Testis (tissue), 3 donors: Measurements from ENCODE around the gene TUB. TPM values are rescaled to one million over a fixed set of nuclear protein-coding genes. Genes with fewer than 3 reads are reported as not detected.
A peak's percentile ranks its signal among the peaks of the same experiment; 100 is the strongest.

Source experiments
- DNase-seq: peaks from one replicate; pipeline ENCODE4 v3.0.0-alpha.2; 2019
- H3K27ac ChIP-seq, 2 donors: fragments of 200-600 bp; sonication (generic); one replicate each; pipeline ENCODE4 v1.5.1; 2019
- H3K27me3 ChIP-seq: fragments of 200-600 bp; sonication (generic); one replicate; pipeline ENCODE4 v1.5.1; 2019
- H3K36me3 ChIP-seq: fragments of 200-600 bp; sonication (generic); one replicate; pipeline ENCODE4 v1.5.1; 2017; ENCODE audit warnings: low read depth; ENCODE audit errors: missing control alignments
- H3K4me1 ChIP-seq: fragments of 200-600 bp; sonication (generic); one replicate; pipeline ENCODE4 v1.5.1; 2019
- H3K4me3 ChIP-seq, 2 donors: fragments of 200-600 bp; sonication (generic); one replicate each; pipeline ENCODE4 v1.5.1; 2017 to 2019
- H3K9me3 ChIP-seq: fragments of 200-600 bp; sonication (generic); one replicate; pipeline ENCODE4 v1.5.1; 2017
- POLR2A ChIP-seq: fragments of 450-650 bp; IDR thresholded peaks from one replicate; pipeline ENCODE4 v1.6.1; 2017; ENCODE audit warnings: antibody characterized with exemption, mild to moderate bottlenecking, moderate library complexity
- WGBS, 2 donors: methylation state at CpG; one replicate each; pipeline ENCODE4 v1.1.5; 2018; 5-methylcytosine and 5-hydroxymethylcytosine counted together
- intact Hi-C: fragments of 100-400 bp; cut with DNase I; formaldehyde crosslinking; loops from one replicate; pipeline ENCODE4 v1.15.1; 2023; ENCODE audit warnings: low total_unique reads
- polyA plus RNA-seq: library from polyadenylated mRNA; stranded (reverse); fragments of 350-450 nt; fragmentation: Illumina TruSeq; extraction: RNeasy Lipid Tissue Mini Kit (QIAGEN cat#74804); gene quantifications from one replicate; pipeline ENCODE4 v1.2.3, GENCODE V29; 2014; ENCODE audit warnings: low read depth, low replicate concordance; ENCODE audit not compliant: insufficient read depth
- total RNA-seq, 2 donors: library from RNA; depleted of rRNA; stranded (reverse); fragments of >200 nt; gene quantifications; one replicate each; pipeline ENCODE4 v1.2.3, GENCODE V29; 2016
- TF ChIP-seq, protein P1 (sequence below), 3 experiments: fragments of 450-650 bp in 2 of 3; fragments of 200-600 bp in 1 of 3; sonication (generic) in 1 of 3; IDR thresholded peaks; one replicate each; pipeline ENCODE4 v1.5.1; 2016 to 2019; ENCODE audit warnings: antibody characterized with exemption in 3 of 3, mild to moderate bottlenecking in 2 of 3, moderate library complexity in 1 of 3

The TUB gene
- total and polyA plus RNA-seq, 3 donors from 2014 or later, result 8.9 to 16.5 (median 15.6) TPM

DNA sequence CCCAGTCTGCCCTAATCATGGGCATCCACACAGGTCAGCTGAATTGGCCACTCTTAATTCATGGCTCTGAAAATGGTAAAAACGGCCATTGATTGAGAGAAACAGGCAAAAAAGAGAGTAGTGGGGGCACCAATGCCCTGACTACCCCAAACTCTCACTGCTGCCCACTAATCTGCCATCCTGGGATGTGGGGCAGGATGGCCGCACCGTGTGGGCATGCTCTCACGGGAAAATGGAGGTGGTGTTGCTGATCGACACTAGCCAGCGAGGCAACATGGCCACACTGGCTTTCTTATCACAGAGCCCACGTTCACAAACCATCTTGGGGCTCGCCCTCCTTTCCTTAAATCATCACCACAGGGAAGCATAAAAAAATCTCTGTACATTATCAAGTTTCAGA, 11.2 kb upstream of the TUB start:
- TF ChIP-seq, protein P1, sequence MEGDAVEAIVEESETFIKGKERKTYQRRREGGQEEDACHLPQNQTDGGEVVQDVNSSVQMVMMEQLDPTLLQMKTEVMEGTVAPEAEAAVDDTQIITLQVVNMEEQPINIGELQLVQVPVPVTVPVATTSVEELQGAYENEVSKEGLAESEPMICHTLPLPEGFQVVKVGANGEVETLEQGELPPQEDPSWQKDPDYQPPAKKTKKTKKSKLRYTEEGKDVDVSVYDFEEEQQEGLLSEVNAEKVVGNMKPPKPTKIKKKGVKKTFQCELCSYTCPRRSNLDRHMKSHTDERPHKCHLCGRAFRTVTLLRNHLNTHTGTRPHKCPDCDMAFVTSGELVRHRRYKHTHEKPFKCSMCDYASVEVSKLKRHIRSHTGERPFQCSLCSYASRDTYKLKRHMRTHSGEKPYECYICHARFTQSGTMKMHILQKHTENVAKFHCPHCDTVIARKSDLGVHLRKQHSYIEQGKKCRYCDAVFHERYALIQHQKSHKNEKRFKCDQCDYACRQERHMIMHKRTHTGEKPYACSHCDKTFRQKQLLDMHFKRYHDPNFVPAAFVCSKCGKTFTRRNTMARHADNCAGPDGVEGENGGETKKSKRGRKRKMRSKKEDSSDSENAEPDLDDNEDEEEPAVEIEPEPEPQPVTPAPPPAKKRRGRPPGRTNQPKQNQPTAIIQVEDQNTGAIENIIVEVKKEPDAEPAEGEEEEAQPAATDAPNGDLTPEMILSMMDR (IDR thresholded peaks at IDR 0.05), result no peak
- TF ChIP-seq POLR2A, result no peak
- Histone ChIP-seq H3K36me3 (no peaks in the 10 kb centered on the region), H3K4me3 (no peak overlapping the region), H3K27me3 (no peaks in the 10 kb centered on the region), H3K4me1 (peaks cover 20% of the 10 kb centered on the region), H3K27ac (no peak overlapping the region), H3K9me3 (no peaks in the 10 kb centered on the region)
- no peak for DNase-seq
- 87 to 90% methylated on average over 8 of the region's 8 CpGs for WGBS, 2 donors
- intact Hi-C loops, result loop anchor here (5.0 kb wide), 1 partner anchor 47 kb away; no protein-coding TSS in a partner anchor

DNA sequence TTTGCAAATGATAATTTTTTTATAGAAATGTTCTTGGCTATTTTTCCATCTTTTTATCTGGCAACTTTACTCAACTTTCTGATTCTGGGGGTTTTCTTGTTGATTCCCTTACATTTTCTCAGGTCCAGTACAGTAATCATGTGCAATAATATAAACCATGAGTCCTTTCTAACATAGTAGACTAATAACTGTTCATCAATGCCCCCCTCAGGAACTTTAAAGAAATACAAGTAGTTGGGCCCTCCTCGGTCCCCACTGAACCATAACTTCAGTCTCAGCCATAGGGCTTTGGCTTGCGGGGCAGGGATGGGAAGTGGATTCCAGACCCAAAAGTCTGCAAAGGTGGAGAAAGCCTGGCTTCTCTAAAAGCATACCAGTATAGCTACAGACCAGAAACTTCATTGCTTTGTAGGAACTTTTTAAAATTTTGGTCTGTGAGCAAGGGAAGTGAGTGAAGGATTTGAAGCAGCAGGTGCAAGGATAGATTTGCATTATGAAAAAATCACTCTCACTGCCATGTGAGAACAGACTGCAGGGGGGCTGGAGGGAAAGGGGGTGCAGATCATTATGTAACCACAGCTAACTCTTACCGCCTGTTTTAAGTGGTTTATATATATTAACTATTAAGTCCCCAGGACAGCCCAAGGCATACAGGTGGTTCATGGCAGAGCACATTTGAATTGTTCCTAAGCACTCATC, 10.4 kb upstream of the TUB start:
- Histone ChIP-seq H3K4me1 (peaks cover 20% of the 10 kb centered on the region), H3K36me3 (no peaks in the 10 kb centered on the region), H3K27ac (no peak overlapping the region), H3K9me3 (no peaks in the 10 kb centered on the region), H3K4me3 (no peak overlapping the region), H3K27me3 (no peaks in the 10 kb centered on the region)
- intact Hi-C loops, result loop anchor here (5.0 kb wide), 1 partner anchor 48 kb away; no protein-coding TSS in a partner anchor
- DNase-seq, result no peak
- 45 to 47% methylated on average over 3 of the region's 3 CpGs for WGBS, 2 donors
- no peak for TF ChIP-seq POLR2A
- TF ChIP-seq, protein P1 (IDR thresholded peaks at IDR 0.05), result peak; percentile 38 to 57 (median 43)

DNA sequence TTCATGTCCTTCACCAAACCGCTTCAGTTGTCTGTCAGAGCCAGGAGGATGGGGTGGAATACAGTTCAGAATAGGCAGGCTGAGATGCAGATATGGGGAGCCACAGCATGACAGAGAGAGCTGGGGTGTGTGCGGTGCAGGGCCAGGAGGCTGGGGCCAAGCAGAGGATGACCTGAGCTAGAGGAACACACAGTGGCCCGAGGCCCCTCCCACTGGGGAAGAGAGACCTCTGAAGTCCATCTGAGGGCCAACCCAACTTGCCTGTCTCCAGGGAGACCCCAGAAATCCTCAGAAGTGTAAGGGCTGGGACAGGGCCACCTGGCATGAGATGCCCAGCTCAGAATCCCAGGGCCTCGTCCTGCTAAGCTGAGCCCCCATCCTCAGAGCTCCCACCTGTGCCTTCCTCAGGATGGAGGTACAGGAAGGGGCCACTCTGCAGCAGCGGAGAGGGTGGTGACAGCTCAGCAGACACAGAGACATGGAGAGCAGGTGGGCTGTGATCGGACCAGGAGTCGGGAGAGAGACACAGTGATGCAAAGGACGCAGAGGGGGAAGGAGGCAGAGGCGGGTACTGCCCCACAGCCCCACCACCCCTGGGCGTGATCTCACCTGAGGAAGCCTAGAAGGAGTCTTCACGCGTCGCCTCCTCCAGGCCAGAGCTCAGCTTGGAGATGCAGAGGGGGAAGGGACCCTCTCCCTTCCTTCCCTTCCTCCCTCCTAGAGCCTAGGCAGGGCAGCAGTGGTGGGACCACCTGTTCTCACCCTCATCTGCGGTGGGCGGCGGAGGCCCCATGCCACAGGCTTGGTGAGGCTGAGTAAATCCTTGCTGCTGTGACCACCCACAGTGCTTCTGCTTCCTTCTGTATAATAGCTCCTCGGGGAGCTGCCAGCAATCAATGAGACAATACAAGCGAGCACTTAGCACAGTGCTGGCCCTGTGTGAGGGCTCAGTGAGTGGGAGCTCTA, 9.1 kb upstream of the TUB start:
- H3K36me3 ChIP-seq, result no peaks in the 10 kb centered on the region
- H3K4me1 ChIP-seq, result peaks cover 20% of the 10 kb centered on the region
- DNase-seq, result no peak
- H3K9me3 ChIP-seq, result no peaks in the 10 kb centered on the region
- H3K27ac ChIP-seq, result no peak overlapping the region
- intact Hi-C loops, result loop anchor here (5.0 kb wide), 1 partner anchor 50 kb away; no protein-coding TSS in a partner anchor
- H3K4me3 ChIP-seq, result no peak overlapping the region
- TF ChIP-seq, protein P1 (IDR thresholded peaks at IDR 0.05), result no peak
- TF ChIP-seq POLR2A, result no peak
- no peaks in the 10 kb centered on the region for H3K27me3 ChIP-seq
- WGBS, 2 donors, result 85 to 86% methylated on average over 13 to 18 of the region's 18 CpGs

DNA sequence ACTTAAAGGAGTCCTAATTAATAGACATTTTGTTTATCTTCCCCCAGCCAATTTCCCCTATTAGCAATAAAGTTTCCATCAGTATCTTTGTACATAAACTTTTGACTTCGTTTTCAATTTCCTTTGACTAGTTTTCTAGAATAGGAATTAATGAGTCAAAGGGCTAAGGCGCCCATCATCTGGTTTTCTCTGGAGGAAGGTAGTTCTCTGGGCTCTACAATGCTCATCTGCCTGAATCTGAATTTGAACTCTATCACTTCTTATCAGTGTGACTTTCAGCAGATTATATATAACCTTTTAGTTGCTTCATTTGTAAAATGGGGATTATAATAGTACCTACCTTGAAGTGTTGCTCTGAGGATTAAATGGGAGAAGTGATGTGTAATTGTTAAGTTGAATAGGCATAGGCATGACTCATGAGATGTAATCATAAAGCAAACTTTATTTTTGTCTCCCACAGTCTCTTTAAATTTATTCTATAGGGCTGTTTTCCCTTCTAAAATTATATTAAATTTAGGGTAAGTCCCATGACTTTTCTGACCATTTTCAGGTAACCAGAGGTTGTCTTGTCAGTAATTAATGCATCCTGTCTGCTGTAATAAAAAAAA, 5.8 kb upstream of the TUB start:
- H3K27ac ChIP-seq, result no peak overlapping the region
- no peak for TF ChIP-seq POLR2A
- TF ChIP-seq, protein P1 (IDR thresholded peaks at IDR 0.05), result no peak
- 70 to 74% methylated on average over 2 of the region's 2 CpGs for WGBS, 2 donors
- no peak for DNase-seq
- H3K4me1 ChIP-seq, result no peaks in the 10 kb centered on the region
- H3K36me3 ChIP-seq, result no peaks in the 10 kb centered on the region
- no peaks in the 10 kb centered on the region for H3K27me3 ChIP-seq
- no peaks in the 10 kb centered on the region for H3K9me3 ChIP-seq
- no peak overlapping the region for H3K4me3 ChIP-seq
- intact Hi-C loops, result no loop called here
